Fibroblast of lung (primary cell): ENCODE measurements around the gene GAR1.
"Not testable (repeated sequence)": the region's sequence is repeated elsewhere in the genome, so short reads cannot be mapped to it uniquely, and the experiment has no call there.

Experiments used
- CTCF ChIP-seq, 2 donors: IDR thresholded peaks in 1 of 2; conservative IDR thresholded peaks in 1 of 2; 1 replicate in 1 of 2; 2 replicates in 1 of 2; pipeline ENCODE4 v1.5.1; 2011 to 2012; ENCODE audit warnings: low read length in 2 of 2, control low read depth in 1 of 2, inconsistent platforms in 1 of 2, low read depth in 1 of 2, mild to moderate bottlenecking in 1 of 2
- EZH2 ChIP-seq: IDR thresholded peaks from 2 replicates; pipeline ENCODE4 v1.5.1; 2012; ENCODE audit warnings: low read length, control low read depth, mild to moderate bottlenecking; ENCODE audit errors: missing control alignments

DNA sequence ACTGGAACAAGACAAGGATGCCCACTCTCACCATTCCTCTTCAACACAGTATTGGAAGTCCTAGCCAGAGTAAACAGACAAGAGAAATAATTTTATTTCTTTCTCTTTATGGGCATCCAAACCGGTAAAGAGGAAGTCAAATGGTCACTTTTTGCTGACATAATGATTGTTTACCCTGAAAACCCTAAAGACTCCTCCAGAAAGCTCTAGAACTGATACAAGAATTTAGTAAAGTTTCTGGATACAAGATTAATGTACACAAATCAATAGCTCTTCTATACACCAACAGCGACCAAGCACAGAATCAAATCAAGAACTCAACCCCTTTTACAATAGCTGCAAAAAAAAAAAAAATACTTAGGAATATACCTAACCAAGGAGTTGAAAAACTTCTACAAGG, 33.5 kb upstream of the GAR1 start:
- TF ChIP-seq CTCF (conservative IDR thresholded peaks at IDR 0.05 in 1 of 2, IDR thresholded peaks at IDR 0.05 in 1 of 2; ENCODE audit: low read depth in 1 of 2, low read length in 2 of 2); EZH2: not testable (repeated sequence)
